GM23338 (cell line): ENCODE results near the gene CANT1. TPM values are rescaled to one million over a fixed set of nuclear protein-coding genes. Genes with fewer than 3 reads are reported as not detected.

Experiments
- CREB1 ChIP-seq: fragments of 250-450 bp; sonication (Bioruptor Pico); IDR thresholded peaks from 2 replicates; pipeline ENCODE4 v1.5.0; 2020; ENCODE audit warnings: low read depth, mild to moderate bottlenecking, moderate library complexity
- EZH2 ChIP-seq: fragments of 200-600 bp; sonication (generic); IDR thresholded peaks from one replicate; pipeline ENCODE4 v1.8.0; 2017; ENCODE audit warnings: antibody characterized with exemption, mild to moderate bottlenecking, low read depth; ENCODE audit not compliant: unreplicated experiment
- EZH2phosphoT487 ChIP-seq: fragments of 200-600 bp; sonication (generic); IDR thresholded peaks from one replicate; pipeline ENCODE4 v1.8.1; 2018; ENCODE audit warnings: antibody characterized with exemption; ENCODE audit not compliant: unreplicated experiment
- JUNB ChIP-seq: IDR thresholded peaks from one replicate; pipeline ENCODE4 v1.6.1; 2016; ENCODE audit warnings: antibody characterized with exemption; ENCODE audit not compliant: unreplicated experiment
- POLR2AphosphoS5 ChIP-seq: IDR thresholded peaks from 2 replicates; pipeline ENCODE4 v1.6.1; 2016; ENCODE audit warnings: antibody characterized with exemption, low read depth
- STAT1 ChIP-seq: IDR thresholded peaks from one replicate; pipeline ENCODE4 v1.6.1; 2016; ENCODE audit warnings: antibody characterized with exemption; ENCODE audit not compliant: unreplicated experiment
- ZNF114 ChIP-seq: fragments of 250-450 bp; sonication (Bioruptor Pico); IDR thresholded peaks from 2 replicates; pipeline ENCODE4 v1.5.0; 2020; ENCODE audit warnings: mild to moderate bottlenecking, moderate library complexity
- ZNF331 ChIP-seq: fragments of 250-450 bp; sonication (Bioruptor Pico); IDR thresholded peaks from 2 replicates; pipeline ENCODE4 v1.5.0; 2020; ENCODE audit warnings: low read depth, mild to moderate bottlenecking, moderate library complexity
- polyA plus RNA-seq: library from polyadenylated mRNA; unstranded; fragments of >200 nt; fragmentation: Nextera tagmentation; extraction: Ambion mirVana; gene quantifications from 2 replicates; pipeline ENCODE4 v1.2.1, GENCODE V29; 2016
- total RNA-seq: library from RNA; depleted of rRNA; stranded (reverse); fragments of >200 nt; shearing (Covaris generic); gene quantifications from 2 replicates; pipeline ENCODE4 v1.2.3, GENCODE V29; 2014
- TF ChIP-seq, protein P1 (sequence below): fragments of 250-450 bp; sonication (Bioruptor Pico); IDR thresholded peaks from 2 replicates; pipeline ENCODE4 v1.5.0; 2020; ENCODE audit warnings: mild to moderate bottlenecking, moderate library complexity
- TF ChIP-seq, protein P2 (sequence below), 2 experiments: fragments of 200-600 bp in 1 of 2; sonication (generic) in 1 of 2; conservative IDR thresholded peaks; 2 replicates each; pipeline versions ENCODE4 v1.5.1 to v1.6.1; 2016 to 2017; ENCODE audit warnings: antibody characterized with exemption in 2 of 2, low read depth in 2 of 2, mild to moderate bottlenecking in 2 of 2, moderate library complexity in 1 of 2
- TF ChIP-seq, protein P3 (sequence below): IDR thresholded peaks from one replicate; pipeline ENCODE4 v1.6.1; 2018; ENCODE audit warnings: antibody characterized with exemption; ENCODE audit not compliant: unreplicated experiment

Gene CANT1
- total and polyA plus RNA-seq, 2 experiments from 2014 or later = 5.9 to 38.8 TPM

DNA sequence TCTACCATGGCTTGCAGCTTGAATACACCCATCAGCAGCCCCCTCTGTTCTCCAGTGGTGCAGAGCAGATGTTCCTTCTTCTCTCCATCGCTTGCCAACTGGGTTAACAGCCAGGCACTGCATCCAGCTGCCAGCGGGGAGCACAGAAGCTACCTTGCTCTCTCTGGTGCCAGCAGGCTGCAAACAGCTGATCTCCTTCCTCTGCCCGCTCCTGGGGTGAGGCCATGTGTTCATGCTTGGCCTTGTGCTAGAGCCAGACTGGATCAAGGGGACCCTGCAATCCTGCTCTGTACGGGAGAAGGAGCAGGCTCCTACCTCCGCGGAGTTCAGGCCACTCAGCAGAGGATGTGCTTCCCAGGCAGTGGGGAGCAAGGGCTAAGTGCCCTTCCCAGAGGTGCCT lies 41.0 kb upstream of the CANT1 start (continued):
- TF ChIP-seq, protein P1, sequence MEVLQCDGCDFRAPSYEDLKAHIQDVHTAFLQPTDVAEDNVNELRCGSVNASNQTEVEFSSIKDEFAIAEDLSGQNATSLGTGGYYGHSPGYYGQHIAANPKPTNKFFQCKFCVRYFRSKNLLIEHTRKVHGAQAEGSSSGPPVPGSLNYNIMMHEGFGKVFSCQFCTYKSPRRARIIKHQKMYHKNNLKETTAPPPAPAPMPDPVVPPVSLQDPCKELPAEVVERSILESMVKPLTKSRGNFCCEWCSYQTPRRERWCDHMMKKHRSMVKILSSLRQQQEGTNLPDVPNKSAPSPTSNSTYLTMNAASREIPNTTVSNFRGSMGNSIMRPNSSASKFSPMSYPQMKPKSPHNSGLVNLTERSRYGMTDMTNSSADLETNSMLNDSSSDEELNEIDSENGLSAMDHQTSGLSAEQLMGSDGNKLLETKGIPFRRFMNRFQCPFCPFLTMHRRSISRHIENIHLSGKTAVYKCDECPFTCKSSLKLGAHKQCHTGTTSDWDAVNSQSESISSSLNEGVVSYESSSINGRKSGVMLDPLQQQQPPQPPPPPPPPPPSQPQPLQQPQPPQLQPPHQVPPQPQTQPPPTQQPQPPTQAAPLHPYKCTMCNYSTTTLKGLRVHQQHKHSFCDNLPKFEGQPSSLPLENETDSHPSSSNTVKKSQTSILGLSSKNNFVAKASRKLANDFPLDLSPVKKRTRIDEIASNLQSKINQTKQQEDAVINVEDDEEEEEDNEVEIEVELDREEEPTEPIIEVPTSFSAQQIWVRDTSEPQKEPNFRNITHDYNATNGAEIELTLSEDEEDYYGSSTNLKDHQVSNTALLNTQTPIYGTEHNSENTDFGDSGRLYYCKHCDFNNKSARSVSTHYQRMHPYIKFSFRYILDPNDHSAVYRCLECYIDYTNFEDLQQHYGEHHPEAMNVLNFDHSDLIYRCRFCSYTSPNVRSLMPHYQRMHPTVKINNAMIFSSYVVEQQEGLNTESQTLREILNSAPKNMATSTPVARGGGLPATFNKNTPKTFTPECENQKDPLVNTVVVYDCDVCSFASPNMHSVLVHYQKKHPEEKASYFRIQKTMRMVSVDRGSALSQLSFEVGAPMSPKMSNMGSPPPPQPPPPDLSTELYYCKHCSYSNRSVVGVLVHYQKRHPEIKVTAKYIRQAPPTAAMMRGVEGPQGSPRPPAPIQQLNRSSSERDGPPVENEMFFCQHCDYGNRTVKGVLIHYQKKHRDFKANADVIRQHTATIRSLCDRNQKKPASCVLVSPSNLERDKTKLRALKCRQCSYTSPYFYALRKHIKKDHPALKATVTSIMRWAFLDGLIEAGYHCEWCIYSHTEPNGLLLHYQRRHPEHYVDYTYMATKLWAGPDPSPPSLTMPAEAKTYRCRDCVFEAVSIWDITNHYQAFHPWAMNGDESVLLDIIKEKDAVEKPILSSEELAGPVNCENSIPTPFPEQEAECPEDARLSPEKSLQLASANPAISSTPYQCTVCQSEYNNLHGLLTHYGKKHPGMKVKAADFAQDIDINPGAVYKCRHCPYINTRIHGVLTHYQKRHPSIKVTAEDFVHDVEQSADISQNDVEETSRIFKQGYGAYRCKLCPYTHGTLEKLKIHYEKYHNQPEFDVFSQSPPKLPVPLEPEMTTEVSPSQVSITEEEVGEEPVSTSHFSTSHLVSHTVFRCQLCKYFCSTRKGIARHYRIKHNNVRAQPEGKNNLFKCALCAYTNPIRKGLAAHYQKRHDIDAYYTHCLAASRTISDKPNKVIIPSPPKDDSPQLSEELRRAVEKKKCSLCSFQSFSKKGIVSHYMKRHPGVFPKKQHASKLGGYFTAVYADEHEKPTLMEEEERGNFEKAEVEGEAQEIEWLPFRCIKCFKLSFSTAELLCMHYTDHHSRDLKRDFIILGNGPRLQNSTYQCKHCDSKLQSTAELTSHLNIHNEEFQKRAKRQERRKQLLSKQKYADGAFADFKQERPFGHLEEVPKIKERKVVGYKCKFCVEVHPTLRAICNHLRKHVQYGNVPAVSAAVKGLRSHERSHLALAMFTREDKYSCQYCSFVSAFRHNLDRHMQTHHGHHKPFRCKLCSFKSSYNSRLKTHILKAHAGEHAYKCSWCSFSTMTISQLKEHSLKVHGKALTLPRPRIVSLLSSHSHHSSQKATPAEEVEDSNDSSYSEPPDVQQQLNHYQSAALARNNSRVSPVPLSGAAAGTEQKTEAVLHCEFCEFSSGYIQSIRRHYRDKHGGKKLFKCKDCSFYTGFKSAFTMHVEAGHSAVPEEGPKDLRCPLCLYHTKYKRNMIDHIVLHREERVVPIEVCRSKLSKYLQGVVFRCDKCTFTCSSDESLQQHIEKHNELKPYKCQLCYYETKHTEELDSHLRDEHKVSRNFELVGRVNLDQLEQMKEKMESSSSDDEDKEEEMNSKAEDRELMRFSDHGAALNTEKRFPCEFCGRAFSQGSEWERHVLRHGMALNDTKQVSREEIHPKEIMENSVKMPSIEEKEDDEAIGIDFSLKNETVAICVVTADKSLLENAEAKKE (CRISPR knock-in tag) = no peak
- TF ChIP-seq, protein P2, sequence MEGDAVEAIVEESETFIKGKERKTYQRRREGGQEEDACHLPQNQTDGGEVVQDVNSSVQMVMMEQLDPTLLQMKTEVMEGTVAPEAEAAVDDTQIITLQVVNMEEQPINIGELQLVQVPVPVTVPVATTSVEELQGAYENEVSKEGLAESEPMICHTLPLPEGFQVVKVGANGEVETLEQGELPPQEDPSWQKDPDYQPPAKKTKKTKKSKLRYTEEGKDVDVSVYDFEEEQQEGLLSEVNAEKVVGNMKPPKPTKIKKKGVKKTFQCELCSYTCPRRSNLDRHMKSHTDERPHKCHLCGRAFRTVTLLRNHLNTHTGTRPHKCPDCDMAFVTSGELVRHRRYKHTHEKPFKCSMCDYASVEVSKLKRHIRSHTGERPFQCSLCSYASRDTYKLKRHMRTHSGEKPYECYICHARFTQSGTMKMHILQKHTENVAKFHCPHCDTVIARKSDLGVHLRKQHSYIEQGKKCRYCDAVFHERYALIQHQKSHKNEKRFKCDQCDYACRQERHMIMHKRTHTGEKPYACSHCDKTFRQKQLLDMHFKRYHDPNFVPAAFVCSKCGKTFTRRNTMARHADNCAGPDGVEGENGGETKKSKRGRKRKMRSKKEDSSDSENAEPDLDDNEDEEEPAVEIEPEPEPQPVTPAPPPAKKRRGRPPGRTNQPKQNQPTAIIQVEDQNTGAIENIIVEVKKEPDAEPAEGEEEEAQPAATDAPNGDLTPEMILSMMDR (conservative IDR thresholded peaks at IDR 0.05; ENCODE audit: low read depth in 2 of 2) = no peak
- no peak for TF ChIP-seq ZNF331 (CRISPR knock-in tag)
- no peak for TF ChIP-seq EZH2phosphoT487
- TF ChIP-seq, protein P3, sequence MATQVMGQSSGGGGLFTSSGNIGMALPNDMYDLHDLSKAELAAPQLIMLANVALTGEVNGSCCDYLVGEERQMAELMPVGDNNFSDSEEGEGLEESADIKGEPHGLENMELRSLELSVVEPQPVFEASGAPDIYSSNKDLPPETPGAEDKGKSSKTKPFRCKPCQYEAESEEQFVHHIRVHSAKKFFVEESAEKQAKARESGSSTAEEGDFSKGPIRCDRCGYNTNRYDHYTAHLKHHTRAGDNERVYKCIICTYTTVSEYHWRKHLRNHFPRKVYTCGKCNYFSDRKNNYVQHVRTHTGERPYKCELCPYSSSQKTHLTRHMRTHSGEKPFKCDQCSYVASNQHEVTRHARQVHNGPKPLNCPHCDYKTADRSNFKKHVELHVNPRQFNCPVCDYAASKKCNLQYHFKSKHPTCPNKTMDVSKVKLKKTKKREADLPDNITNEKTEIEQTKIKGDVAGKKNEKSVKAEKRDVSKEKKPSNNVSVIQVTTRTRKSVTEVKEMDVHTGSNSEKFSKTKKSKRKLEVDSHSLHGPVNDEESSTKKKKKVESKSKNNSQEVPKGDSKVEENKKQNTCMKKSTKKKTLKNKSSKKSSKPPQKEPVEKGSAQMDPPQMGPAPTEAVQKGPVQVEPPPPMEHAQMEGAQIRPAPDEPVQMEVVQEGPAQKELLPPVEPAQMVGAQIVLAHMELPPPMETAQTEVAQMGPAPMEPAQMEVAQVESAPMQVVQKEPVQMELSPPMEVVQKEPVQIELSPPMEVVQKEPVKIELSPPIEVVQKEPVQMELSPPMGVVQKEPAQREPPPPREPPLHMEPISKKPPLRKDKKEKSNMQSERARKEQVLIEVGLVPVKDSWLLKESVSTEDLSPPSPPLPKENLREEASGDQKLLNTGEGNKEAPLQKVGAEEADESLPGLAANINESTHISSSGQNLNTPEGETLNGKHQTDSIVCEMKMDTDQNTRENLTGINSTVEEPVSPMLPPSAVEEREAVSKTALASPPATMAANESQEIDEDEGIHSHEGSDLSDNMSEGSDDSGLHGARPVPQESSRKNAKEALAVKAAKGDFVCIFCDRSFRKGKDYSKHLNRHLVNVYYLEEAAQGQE = no peak
- no peak for TF ChIP-seq JUNB
- no peak for TF ChIP-seq POLR2AphosphoS5
- no peak for TF ChIP-seq EZH2
- TF ChIP-seq STAT1 = no peak
- TF ChIP-seq CREB1 (CRISPR knock-in tag) = no peak
- no peak for TF ChIP-seq ZNF114 (CRISPR knock-in tag)
